SK-N-SH (cell line): ENCODE results near the gene MAPK8IP3.

ENCODE experiments used
- EP300 ChIP-seq, 2 experiments: IDR thresholded peaks; 2 replicates each; pipeline versions ENCODE4 v1.4.0 to v1.6.1; 2012; ENCODE audit warnings: borderline replicate concordance in 1 of 2, low read depth in 1 of 2, low read length in 1 of 2
- GABPA ChIP-seq: IDR thresholded peaks from 2 replicates; pipeline ENCODE4 v1.4.0; 2012; ENCODE audit warnings: low read depth, mild to moderate bottlenecking
- GATA2 ChIP-seq: sonication (generic); formaldehyde crosslinking; IDR thresholded peaks from 2 replicates; pipeline ENCODE4 v1.5.0; 2020; ENCODE audit warnings: mild to moderate bottlenecking, missing genetic modification reagents
- NRF1 ChIP-seq: IDR thresholded peaks from 2 replicates; pipeline ENCODE4 v1.6.1; 2012; ENCODE audit warnings: low read depth, mild to moderate bottlenecking, low read length
- TF ChIP-seq, protein P1 (sequence below): fragments of 200-600 bp; sonication (generic); IDR thresholded peaks from 2 replicates; pipeline ENCODE4 v1.6.1; 2017; ENCODE audit warnings: antibody characterized with exemption, mild to moderate bottlenecking, moderate library complexity

DNA sequence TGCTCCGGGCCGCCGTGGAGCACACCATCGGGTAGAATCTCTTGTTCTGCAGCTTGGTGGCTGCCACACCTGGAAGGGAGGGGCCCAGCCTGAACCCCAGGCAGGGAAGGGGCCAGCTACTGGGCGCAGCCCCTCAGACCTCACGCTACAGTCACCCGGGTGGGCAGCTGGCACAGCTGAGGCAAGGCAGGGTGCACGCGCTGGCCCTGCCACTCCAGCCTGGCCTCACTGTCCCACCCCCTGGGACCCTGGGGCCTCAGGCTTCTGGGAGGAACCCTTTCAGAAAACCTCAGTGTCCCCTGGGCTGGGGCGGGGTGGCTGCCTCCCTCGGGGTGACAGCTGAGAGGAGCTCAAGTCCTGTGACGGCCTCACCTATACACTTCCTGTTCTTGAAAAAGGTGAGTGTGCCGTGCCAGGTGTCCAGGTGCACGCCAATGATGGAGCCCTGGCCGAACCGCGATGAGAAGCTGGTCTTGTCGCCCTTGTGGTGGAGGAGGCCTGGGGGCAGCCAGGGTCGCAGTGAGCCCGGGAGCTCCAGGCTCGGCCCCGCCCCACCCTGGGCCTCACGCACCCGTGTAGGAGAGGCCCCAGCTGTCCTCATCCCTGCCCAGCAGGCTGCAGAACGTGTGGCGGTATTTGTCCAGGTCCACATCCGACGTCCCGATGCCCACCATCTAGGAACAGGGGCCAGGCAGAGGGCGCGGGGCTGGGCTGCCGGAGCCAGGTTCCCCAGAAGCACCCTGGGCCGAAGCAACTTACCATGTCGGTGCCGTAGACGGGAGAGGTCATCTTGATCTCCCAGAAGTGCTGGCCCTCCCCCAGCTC lies 71.6 kb downstream of the MAPK8IP3 start:
- TF ChIP-seq GABPA (no peak), GATA2 (CRISPR knock-in tag) (no peak), EP300 (IDR thresholded peaks at IDR 0.05; ENCODE audit: borderline replicate concordance in 1 of 2, low read depth in 1 of 2, low read length in 1 of 2) (no peak), NRF1 (no peak)
- TF ChIP-seq, protein P1, sequence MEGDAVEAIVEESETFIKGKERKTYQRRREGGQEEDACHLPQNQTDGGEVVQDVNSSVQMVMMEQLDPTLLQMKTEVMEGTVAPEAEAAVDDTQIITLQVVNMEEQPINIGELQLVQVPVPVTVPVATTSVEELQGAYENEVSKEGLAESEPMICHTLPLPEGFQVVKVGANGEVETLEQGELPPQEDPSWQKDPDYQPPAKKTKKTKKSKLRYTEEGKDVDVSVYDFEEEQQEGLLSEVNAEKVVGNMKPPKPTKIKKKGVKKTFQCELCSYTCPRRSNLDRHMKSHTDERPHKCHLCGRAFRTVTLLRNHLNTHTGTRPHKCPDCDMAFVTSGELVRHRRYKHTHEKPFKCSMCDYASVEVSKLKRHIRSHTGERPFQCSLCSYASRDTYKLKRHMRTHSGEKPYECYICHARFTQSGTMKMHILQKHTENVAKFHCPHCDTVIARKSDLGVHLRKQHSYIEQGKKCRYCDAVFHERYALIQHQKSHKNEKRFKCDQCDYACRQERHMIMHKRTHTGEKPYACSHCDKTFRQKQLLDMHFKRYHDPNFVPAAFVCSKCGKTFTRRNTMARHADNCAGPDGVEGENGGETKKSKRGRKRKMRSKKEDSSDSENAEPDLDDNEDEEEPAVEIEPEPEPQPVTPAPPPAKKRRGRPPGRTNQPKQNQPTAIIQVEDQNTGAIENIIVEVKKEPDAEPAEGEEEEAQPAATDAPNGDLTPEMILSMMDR: no peak
